IMR-90 (cell line): ENCODE results near the gene TTC28.

ENCODE experiments used
- CTCF ChIP-seq: conservative IDR thresholded peaks from 2 replicates; pipeline ENCODE4 v1.5.1; 2012; ENCODE audit warnings: mild to moderate bottlenecking, low read depth, low read length, improper control_type of control experiment
- MAFK ChIP-seq: IDR thresholded peaks from 2 replicates; pipeline ENCODE4 v1.6.1; 2012; ENCODE audit warnings: low read depth, low read length, improper control_type of control experiment
- MAZ ChIP-seq: IDR thresholded peaks from 2 replicates; pipeline ENCODE4 v1.6.1; 2012; ENCODE audit warnings: low read depth, mild to moderate bottlenecking, low read length, improper control_type of control experiment, moderate library complexity, borderline replicate concordance
- POLR2A ChIP-seq: IDR thresholded peaks from 2 replicates; pipeline ENCODE4 v1.6.1; 2012; ENCODE audit warnings: mild to moderate bottlenecking, low read depth, low read length
- RAD21 ChIP-seq: IDR thresholded peaks from 2 replicates; pipeline ENCODE4 v1.6.1; 2012; ENCODE audit warnings: low read length, improper control_type of control experiment
- RCOR1 ChIP-seq: IDR thresholded peaks from 2 replicates; pipeline ENCODE4 v1.6.1; 2012; ENCODE audit warnings: mild to moderate bottlenecking, low read length, improper control_type of control experiment; ENCODE audit not compliant: insufficient replicate concordance
- SMC3 ChIP-seq: fragments of 150-350 bp; IDR thresholded peaks from 2 replicates; pipeline ENCODE4 v1.6.1; 2016; ENCODE audit warnings: low read depth, mild to moderate bottlenecking, antibody characterized with exemption, low read length, moderate library complexity
- USF2 ChIP-seq: fragments of 150-350 bp; IDR thresholded peaks from 2 replicates; pipeline ENCODE4 v1.6.1; 2017; ENCODE audit warnings: mild to moderate bottlenecking, antibody characterized with exemption, low read length, low read depth

GRCh38 chr22:28223826-28224225 is 455.8 kb downstream of the TTC28 start:
- TF ChIP-seq MAFK, result no peak
- TF ChIP-seq CTCF, result no peak
- no peak for TF ChIP-seq POLR2A
- no peak for TF ChIP-seq MAZ
- TF ChIP-seq SMC3, result no peak
- no peak for TF ChIP-seq RCOR1
- no peak for TF ChIP-seq RAD21
- TF ChIP-seq USF2, result no peak
